T-helper 17 cell (primary cell): Measurements from ENCODE around the gene THAP11. TPM values are rescaled to one million over a fixed set of nuclear protein-coding genes. Genes with fewer than 3 reads are reported as not detected.

Experiments used
- ATAC-seq: fragments of 150-1000 bp; cut with Tn5 transposase; 2 replicates; pipeline ENCODE4 v1.10.0; 2021; ENCODE audit warnings: mild to moderate bottlenecking, moderate library complexity
- DNase-seq, 3 donors: peaks; one replicate each; pipeline versions ENCODE4 v3.0.0 to v3.0.0-alpha.2; 2020 to 2021
- H3K9me3 ChIP-seq: one replicate; pipeline ENCODE4 v1.7.0; 2013; ENCODE audit warnings: low read length, mild to moderate bottlenecking; ENCODE audit not compliant: control insufficient read depth, poor library complexity, severe bottlenecking
- H3K27ac Mint-ChIP-seq: one replicate; pipeline ENCODE4 v1.8.0; 2022; ENCODE audit warnings: mild to moderate bottlenecking, moderate library complexity, mixed read lengths
- H3K27me3 Mint-ChIP-seq: one replicate; pipeline ENCODE4 v1.8.0; 2022; ENCODE audit warnings: mixed read lengths
- H3K36me3 Mint-ChIP-seq: one replicate; pipeline ENCODE4 v1.8.0; 2022; ENCODE audit warnings: low read depth, mixed read lengths
- H3K4me1 Mint-ChIP-seq: one replicate; pipeline ENCODE4 v1.8.0; 2022; ENCODE audit warnings: mild to moderate bottlenecking, mixed read lengths
- H3K4me3 Mint-ChIP-seq: one replicate; pipeline ENCODE4 v1.8.0; 2022; ENCODE audit warnings: mild to moderate bottlenecking, moderate library complexity, mixed read lengths
- total RNA-seq, 4 donors: library from RNA in 2 of 4; stranded (reverse) in 2 of 4; gene quantifications; one replicate each; pipeline ENCODE4 v1.2.3 and lab custom pipeline; 2022 to 2026

The THAP11 gene
- total RNA-seq, 2 donors from 2014 or later, result 31.2 to 33.1 TPM

- no peak for DNase-seq
- Mint-ChIP-seq H3K4me1 (peaks cover 40% of the 10 kb centered on the region), H3K4me3 (no peak overlapping the region), H3K36me3 (no peaks in the 10 kb centered on the region), H3K27ac (peak overlapping the region; percentile 95), H3K27me3 (no peaks in the 10 kb centered on the region)
- no peak for ATAC-seq
- H3K9me3 ChIP-seq, result no peaks in the 10 kb centered on the region
These were observed 2.4 kb downstream of the THAP11 start for GRCh38 chr16:67844497-67844896.

- H3K9me3 ChIP-seq, result no peaks in the 10 kb centered on the region
- Mint-ChIP-seq H3K27me3 (no peaks in the 10 kb centered on the region), H3K4me3 (peak overlapping the region; percentile 92), H3K27ac (peak overlapping the region; percentile 95), H3K4me1 (peaks cover 43% of the 10 kb centered on the region), H3K36me3 (no peaks in the 10 kb centered on the region)
- no peak for DNase-seq
- no peak for ATAC-seq
These were observed 3.4 kb downstream of the THAP11 start for GRCh38 chr16:67845291-67846062.

GRCh38 chr16:67846063-67846319 lies 3.9 kb downstream of the THAP11 start:
- DNase-seq (no peak), ATAC-seq (no peak)
- Mint-ChIP-seq H3K4me1 (peaks cover 44% of the 10 kb centered on the region), H3K27ac (peak overlapping the region; percentile 95), H3K36me3 (no peaks in the 10 kb centered on the region), H3K4me3 (peak overlapping the region; percentile 92), H3K27me3 (no peaks in the 10 kb centered on the region)
- H3K9me3 ChIP-seq, result no peaks in the 10 kb centered on the region

GRCh38 chr16:67846320-67847063 lies 4.4 kb downstream of the THAP11 start, which contains the start of gene NUTF2:
Gene NUTF2, plus strand, starts transcription at chr16:67846933. Its CDS starts 18,198 bp downstream, at chr16:67865131.
- H3K36me3 Mint-ChIP-seq, result no peaks in the 10 kb centered on the region
- peak within 1 kb of the TSS; percentile 95 for H3K27ac Mint-ChIP-seq
- peak within 1 kb of the TSS; percentile 92 for H3K4me3 Mint-ChIP-seq
- peaks cover 44% of the 10 kb centered on the region for H3K4me1 Mint-ChIP-seq
- ATAC-seq (peak; percentile 74), DNase-seq (peak; percentile 90 to 95 (median 91))
- H3K9me3 ChIP-seq, result no peaks in the 10 kb centered on the region
- no peaks in the 10 kb centered on the region for H3K27me3 Mint-ChIP-seq

- ATAC-seq (peak; percentile 57), DNase-seq (peak in 1 of 3 donors; percentile 53)
- H3K9me3 ChIP-seq, result no peaks in the 10 kb centered on the region
- peak within 1 kb of the TSS; percentile 92 for H3K4me3 Mint-ChIP-seq
- H3K4me1 Mint-ChIP-seq, result peaks cover 40% of the 10 kb centered on the region
- H3K36me3 Mint-ChIP-seq, result no peaks in the 10 kb centered on the region
- no peaks in the 10 kb centered on the region for H3K27me3 Mint-ChIP-seq
- H3K27ac Mint-ChIP-seq, result peak within 1 kb of the TSS; percentile 95
These were observed 5.1 kb downstream of the THAP11 start, which contains the start of gene CENPT for GRCh38 chr16:67847064-67847861. Gene CENPT, minus strand, starts transcription at chr16:67847693. Its CDS starts 13,834 bp downstream, at chr16:67833859.

GRCh38 chr16:67848118-67848517 lies 6.0 kb downstream of the THAP11 start:
- Mint-ChIP-seq H3K4me1 (peaks cover 34% of the 10 kb centered on the region), H3K27me3 (no peaks in the 10 kb centered on the region), H3K36me3 (no peaks in the 10 kb centered on the region), H3K27ac (peak overlapping the region; percentile 95), H3K4me3 (peak overlapping the region; percentile 92)
- H3K9me3 ChIP-seq, result no peaks in the 10 kb centered on the region
- DNase-seq (no peak), ATAC-seq (no peak)

- ATAC-seq (no peak), DNase-seq (no peak)
- peaks cover 36% of the 10 kb centered on the region for H3K4me1 Mint-ChIP-seq
These were observed 11.6 kb downstream of the THAP11 start for GRCh38 chr16:67853670-67854069.

GRCh38 chr16:67855789-67856188 lies 13.7 kb downstream of the THAP11 start:
- Mint-ChIP-seq H3K36me3 (no peaks in the 10 kb centered on the region), H3K27ac (peak overlapping the region; percentile 92), H3K27me3 (no peaks in the 10 kb centered on the region), H3K4me1 (peaks cover 31% of the 10 kb centered on the region), H3K4me3 (no peak overlapping the region)
- no peak for ATAC-seq
- DNase-seq, result no peak
- H3K9me3 ChIP-seq, result no peaks in the 10 kb centered on the region

More at GRCh38 chr16:67853670-67854069, 11.6 kb downstream of the THAP11 start:
- Mint-ChIP-seq H3K27me3 (no peaks in the 10 kb centered on the region), H3K36me3 (no peaks in the 10 kb centered on the region), H3K4me3 (no peak overlapping the region), H3K27ac (peak overlapping the region; percentile 86)
- no peaks in the 10 kb centered on the region for H3K9me3 ChIP-seq

- ATAC-seq (no peak), DNase-seq (no peak)
- peak overlapping the region; percentile 92 for H3K27ac Mint-ChIP-seq
- peaks cover 32% of the 10 kb centered on the region for H3K4me1 Mint-ChIP-seq
- H3K27me3 Mint-ChIP-seq, result no peaks in the 10 kb centered on the region
- H3K9me3 ChIP-seq, result no peaks in the 10 kb centered on the region
- H3K36me3 Mint-ChIP-seq, result no peaks in the 10 kb centered on the region
- no peak overlapping the region for H3K4me3 Mint-ChIP-seq
These were observed 14.9 kb downstream of the THAP11 start for GRCh38 chr16:67856927-67857546.

- no peak overlapping the region for H3K4me3 Mint-ChIP-seq
- peaks cover 33% of the 10 kb centered on the region for H3K4me1 Mint-ChIP-seq
- DNase-seq, result peak in 1 of 3 donors; percentile 38
- peak; percentile 94 for ATAC-seq
- no peaks in the 10 kb centered on the region for H3K9me3 ChIP-seq
- H3K27me3 Mint-ChIP-seq, result no peaks in the 10 kb centered on the region
- peak overlapping the region; percentile 92 for H3K27ac Mint-ChIP-seq
- H3K36me3 Mint-ChIP-seq, result no peaks in the 10 kb centered on the region
These were observed 15.6 kb downstream of the THAP11 start for GRCh38 chr16:67857547-67858233.

- H3K4me3 Mint-ChIP-seq, result peak overlapping the region; percentile 7
These were observed 16.4 kb downstream of the THAP11 start for GRCh38 chr16:67858500-67858899.

More at GRCh38 chr16:67858500-67858899, 16.4 kb downstream of the THAP11 start:
- ATAC-seq, result peak; percentile 16
- Mint-ChIP-seq H3K27ac (peak overlapping the region; percentile 92), H3K36me3 (no peaks in the 10 kb centered on the region), H3K4me1 (peaks cover 33% of the 10 kb centered on the region), H3K27me3 (no peaks in the 10 kb centered on the region)
- DNase-seq, result no peak
- H3K9me3 ChIP-seq, result no peaks in the 10 kb centered on the region
